Activated CD4-positive, alpha-beta T cell treated with anti-CD3 and anti-CD28 coated beads, Interleukin-2, amount 50 U/mL, for 4 hours (primary cell): ENCODE data around the gene IFNL2.
"Not testable (repeated sequence)": the region's sequence is repeated elsewhere in the genome, so short reads cannot be mapped to it uniquely, and the experiment has no call there.

ENCODE experiments used
- DNase-seq, 2 experiments: peaks; one replicate each; pipeline ENCODE4 v3.0.0-alpha.2; 2020

The IFNL2 gene

GRCh38 chr19:39268085-39268484 lies at the start of gene IFNL2:
IFNL2 (plus strand) TSS chr19:39268396; CDS start chr19:39268569, 173 bp downstream.
- not testable (repeated sequence) for DNase-seq

GRCh38 chr19:39219108-39219507 lies 49.1 kb upstream of the IFNL2 start:
- not testable (repeated sequence) for DNase-seq

DNA sequence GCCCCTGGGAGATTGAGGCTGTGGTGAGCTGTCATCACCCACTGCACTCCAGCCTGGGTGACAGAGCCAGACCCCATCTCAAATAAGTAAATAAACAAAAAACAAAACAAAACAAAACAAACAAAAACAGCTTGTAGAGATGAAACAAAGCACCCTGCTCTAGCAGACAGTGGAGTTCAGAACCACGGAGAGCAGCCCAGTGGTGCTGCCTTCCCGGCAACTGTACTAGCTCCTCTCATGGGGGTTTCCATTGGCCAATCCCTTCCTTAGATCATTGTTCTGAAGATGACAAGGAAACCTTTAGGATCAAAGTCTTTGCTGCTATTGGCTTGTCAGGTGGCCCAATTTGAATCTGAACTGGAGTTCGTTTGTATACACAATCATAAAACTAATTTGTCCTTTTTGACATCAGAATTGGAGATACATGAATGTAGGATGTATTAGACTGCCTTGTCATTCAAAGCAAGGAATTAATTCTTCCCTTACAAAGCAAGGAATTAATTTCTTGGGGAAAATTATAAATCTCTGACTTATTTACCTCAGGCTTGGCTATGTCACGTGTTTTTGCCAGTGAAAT lies 44.4 kb upstream of the IFNL2 start:
- no peak for DNase-seq

- no peak for DNase-seq
Observed at GRCh38 chr19:39224910-39225309, 43.3 kb upstream of the IFNL2 start.

GRCh38 chr19:39230096-39230764 lies 38.0 kb upstream of the IFNL2 start:
- DNase-seq, result no peak

DNA sequence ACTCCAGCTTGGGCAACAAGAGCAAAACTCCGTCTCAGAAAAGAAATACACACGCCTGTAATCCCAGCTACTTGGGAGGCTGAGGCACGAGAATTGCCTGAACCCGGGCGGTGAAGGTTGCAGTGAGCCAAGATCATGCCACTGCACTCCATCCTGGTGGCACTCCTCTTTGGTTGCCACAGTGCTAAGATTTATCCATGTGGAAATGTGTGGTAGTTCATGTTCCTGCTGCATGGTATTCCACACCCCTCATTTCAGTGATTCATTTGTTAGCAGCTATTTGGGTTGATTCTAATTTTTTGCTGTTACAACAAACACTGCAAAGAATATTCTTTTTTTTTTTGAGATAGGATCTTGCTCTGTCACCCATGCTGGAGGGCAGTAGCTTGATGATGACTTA lies 35.5 kb upstream of the IFNL2 start:
- no peak for DNase-seq

DNA sequence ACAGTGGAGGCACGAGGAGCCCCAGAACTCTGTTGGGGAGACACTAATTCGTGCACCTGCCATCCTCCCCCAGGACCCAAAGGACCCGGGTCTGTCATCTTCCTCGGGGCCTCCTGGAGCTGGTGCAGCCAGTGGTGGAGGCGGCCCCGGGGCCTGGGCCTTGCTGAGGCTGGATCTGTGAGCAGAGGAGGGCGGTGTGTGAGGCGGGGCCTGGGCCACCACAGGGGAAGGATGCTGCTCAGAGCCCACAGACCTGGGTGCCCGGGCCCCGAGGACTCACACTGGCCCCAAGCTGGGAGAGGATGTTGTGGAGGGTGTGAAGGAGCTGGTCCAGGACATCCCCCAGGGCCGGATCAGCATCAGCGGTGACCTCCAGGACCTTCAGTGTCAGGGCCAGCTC lies 31.7 kb upstream of the IFNL2 start:
- no peak for DNase-seq

GRCh38 chr19:39237200-39238184 lies 30.7 kb upstream of the IFNL2 start:
- peak; percentile 25 to 28 for DNase-seq

GRCh38 chr19:39238209-39238608 lies 30.0 kb upstream of the IFNL2 start:
- no peak for DNase-seq

- no peak for DNase-seq
Observed at GRCh38 chr19:39238944-39239343, 29.3 kb upstream of the IFNL2 start.

DNA sequence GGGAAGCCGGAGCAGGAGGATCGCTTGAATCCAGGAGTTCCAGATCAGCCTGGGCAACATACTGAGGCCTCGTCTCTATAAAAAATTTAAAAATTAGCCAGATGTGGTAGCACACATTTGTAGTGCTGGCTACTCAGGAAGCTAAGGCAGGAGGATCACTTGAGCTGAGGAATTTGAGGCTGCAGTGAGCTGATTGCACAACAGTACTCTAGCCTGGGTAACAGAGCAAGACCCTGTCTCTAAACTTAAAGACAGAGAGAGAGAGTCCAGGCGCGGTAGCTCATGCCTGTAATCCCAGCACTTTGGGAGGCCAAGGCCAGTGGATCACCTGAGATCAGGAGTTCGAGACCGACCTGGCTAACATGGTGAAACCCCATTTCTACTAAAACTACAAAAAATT lies 27.8 kb upstream of the IFNL2 start:
- DNase-seq, result no peak

GRCh38 chr19:39243741-39244140 lies 24.5 kb upstream of the IFNL2 start:
- DNase-seq, result not testable (repeated sequence)

- not testable (repeated sequence) for DNase-seq
Observed at GRCh38 chr19:39244410-39245100, 23.6 kb upstream of the IFNL2 start, which contains the start of gene IFNL3. IFNL3 (minus strand) TSS chr19:39245006; CDS start chr19:39244967, 39 bp downstream.

DNA sequence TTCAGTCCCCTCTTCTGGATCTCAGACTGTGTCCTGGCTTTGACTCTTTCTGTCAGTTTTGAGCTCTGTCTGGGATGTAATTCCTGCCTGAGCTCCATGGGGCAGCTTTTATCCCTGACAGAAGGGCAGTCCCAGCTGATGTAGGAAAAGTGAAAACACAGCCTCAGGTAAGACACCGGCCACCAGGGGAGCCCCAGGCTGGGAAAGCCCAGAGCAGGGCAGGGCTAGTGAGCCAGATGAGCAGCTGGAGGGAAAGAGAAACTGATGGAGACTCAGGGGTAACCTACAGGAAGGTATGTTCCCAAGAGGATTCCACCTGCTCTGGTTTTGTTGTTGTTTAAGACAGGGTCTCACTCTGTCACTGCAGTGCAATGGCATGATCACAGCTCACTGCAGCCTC lies 23.0 kb upstream of the IFNL2 start:
- not testable (repeated sequence) for DNase-seq

GRCh38 chr19:39246951-39247669 lies 21.1 kb upstream of the IFNL2 start:
- peak in 1 of 2 experiments; percentile 12 for DNase-seq

DNA sequence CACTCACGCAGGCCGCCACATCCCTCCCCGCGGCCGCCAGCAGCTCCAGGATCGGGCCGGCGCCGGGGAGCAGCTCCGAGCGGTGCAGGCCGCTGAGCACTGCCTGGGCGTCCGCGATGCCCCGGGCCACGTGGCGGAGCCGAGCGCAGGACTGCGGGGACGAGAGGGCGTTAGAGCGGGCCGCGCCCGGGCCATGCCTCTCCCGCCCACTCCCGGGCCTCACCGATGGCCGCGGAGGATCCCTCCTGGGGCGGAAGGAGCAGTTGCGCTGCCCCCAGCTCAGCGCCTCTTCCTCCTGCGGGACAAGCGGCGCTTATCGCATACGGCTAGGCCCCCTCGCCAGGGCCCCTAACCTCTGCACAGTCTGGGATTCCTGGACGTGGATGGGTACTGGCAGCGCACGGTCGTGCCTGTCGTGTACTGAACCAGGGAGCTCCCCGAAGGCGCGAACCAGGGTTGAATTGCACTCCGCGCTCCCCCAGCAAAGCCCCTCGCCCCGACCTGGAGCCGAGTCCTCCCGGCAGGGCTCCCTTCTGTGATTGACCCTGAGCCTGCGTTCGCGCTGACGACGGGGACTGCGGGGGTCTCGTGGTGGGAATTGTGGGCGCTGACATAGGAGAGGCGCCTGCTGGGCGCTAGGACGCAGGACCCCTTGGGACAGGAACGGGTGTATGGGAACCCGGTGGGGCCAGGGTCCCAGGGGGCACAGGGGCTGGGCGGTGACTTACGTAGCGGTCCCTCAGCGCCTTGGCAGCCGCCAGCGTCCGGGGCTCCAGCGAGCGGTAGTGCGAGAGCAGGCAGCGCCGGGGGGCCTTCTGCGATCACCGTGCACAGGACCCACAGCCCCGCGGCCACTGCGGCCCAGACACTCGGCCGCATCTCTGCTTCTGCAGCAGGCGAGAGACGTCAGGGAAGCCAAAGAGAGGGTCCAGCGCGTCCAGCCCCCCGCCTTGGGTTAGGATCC lies 20.2 kb upstream of the IFNL2 start:
- DNase-seq, result no peak

DNA sequence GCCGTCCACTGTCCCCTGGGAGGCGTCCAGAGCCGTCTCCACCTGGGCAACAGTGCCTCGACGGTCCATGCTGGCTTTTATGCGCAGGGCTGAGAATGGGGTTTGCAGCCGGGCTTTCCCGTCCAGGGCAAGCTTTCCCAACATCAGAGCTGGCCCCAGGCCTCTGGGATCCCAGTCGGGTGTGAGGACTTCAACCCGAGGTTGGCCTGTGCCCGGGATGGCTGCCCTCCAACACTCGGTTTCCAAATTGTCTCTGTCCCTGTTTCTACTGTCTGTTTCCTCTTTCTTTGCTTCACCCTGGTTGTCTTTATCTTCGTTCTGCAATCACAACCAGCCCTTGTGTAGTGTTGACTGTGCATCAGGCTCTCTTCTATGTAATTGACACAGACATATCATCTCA lies 19.4 kb upstream of the IFNL2 start, which contains the start of gene IFNL4:
Gene IFNL4, minus strand, starts transcription at position 51 of the 400 bp plus-strand sequence.
- DNase-seq, result no peak

DNA sequence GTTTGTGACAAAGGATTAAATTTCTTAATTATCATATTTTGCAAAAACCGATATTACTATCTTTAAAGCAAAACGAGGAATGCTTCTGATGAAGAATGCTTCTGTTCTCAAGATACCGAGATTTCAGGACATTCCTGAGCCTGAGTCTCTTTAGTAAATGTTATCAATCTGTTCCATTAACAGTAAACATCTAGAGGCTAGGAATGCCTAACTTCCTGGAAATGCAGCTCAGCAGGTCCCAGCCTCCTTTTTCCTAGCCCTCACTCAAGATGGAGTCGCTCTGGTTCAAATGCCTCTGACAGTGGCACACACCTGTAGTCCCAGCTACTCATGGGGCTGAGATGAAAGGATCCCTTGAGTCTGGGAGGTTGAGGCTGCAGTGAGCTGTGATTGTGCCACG lies 17.1 kb upstream of the IFNL2 start:
- no peak for DNase-seq

- DNase-seq, result no peak
Observed at GRCh38 chr19:39251846-39252245, 16.4 kb upstream of the IFNL2 start.

GRCh38 chr19:39252458-39252857 lies 15.7 kb upstream of the IFNL2 start:
- no peak for DNase-seq
